Esophagus muscularis mucosa (tissue), 4 donors: Measurements from ENCODE around the gene PTPRT. TPM values are rescaled to one million over a fixed set of nuclear protein-coding genes. Genes with fewer than 3 reads are reported as not detected.

Experiments
- DNase-seq: peaks from one replicate; pipeline ENCODE4 v3.0.0-alpha.2; 2017; ENCODE audit errors: extremely low spot score
- H3K27ac ChIP-seq, 4 donors: fragments of 200-600 bp; sonication (generic); replicated peaks in 1 of 4; 1 replicate in 3 of 4; 2 replicates in 1 of 4; pipeline ENCODE4 v1.5.1; 2016 to 2019; ENCODE audit warnings: mild to moderate bottlenecking in 1 of 4
- H3K27me3 ChIP-seq, 4 donors: fragments of 200-600 bp; sonication (generic); one replicate each; pipeline versions ENCODE4 v1.5.1 to v1.6.0; 2016 to 2019
- H3K36me3 ChIP-seq, 4 donors: fragments of 200-600 bp; sonication (generic); one replicate each; pipeline ENCODE4 v1.5.1; 2016 to 2019
- H3K4me1 ChIP-seq, 4 donors: fragments of 200-600 bp; sonication (generic); one replicate each; pipeline ENCODE4 v1.5.1; 2016 to 2019
- H3K4me3 ChIP-seq, 4 donors: fragments of 200-600 bp; sonication (generic); 1 replicate in 2 of 4; 2 replicates in 2 of 4; pipeline ENCODE4 v1.5.1; 2016 to 2019; ENCODE audit warnings: mild to moderate bottlenecking in 4 of 4, moderate library complexity in 1 of 4
- H3K9me3 ChIP-seq, 4 donors: fragments of 200-600 bp; sonication (generic); 1 replicate in 3 of 4; 2 replicates in 1 of 4; pipeline ENCODE4 v1.5.1; 2016 to 2019
- EP300 ChIP-seq: sonication (generic); formaldehyde crosslinking; IDR thresholded peaks from one replicate; pipeline ENCODE4 v1.6.1; 2017; ENCODE audit warnings: antibody characterized with exemption
- POLR2A ChIP-seq: fragments of 450-650 bp; IDR thresholded peaks from one replicate; pipeline ENCODE4 v1.6.1; 2017; ENCODE audit warnings: antibody characterized with exemption, moderate library complexity, mild to moderate bottlenecking, low read depth
- POLR2AphosphoS5 ChIP-seq, 2 donors: sonication (generic); formaldehyde crosslinking; IDR thresholded peaks; one replicate each; pipeline ENCODE4 v1.6.1; 2017; ENCODE audit warnings: antibody characterized with exemption in 2 of 2
- WGBS: methylation state at CpG from one replicate; pipeline ENCODE4 v1.1.5; 2018; 5-methylcytosine and 5-hydroxymethylcytosine counted together
- intact Hi-C: fragments of 100-400 bp; cut with DNase I; formaldehyde crosslinking; loops from one replicate; pipeline ENCODE4 v1.15.1; 2023
- total RNA-seq, 4 donors: library from RNA; depleted of rRNA; stranded (reverse); fragments of >200 nt; gene quantifications; one replicate each; pipeline versions ENCODE4 v1.1.0 to v1.2.1, GENCODE V29; 2016
- TF ChIP-seq, protein P1 (sequence below), 3 experiments: fragments of 200-600 bp in 2 of 3; fragments of 450-650 bp in 1 of 3; sonication (generic) in 2 of 3; IDR thresholded peaks; one replicate each; pipeline ENCODE4 v1.5.1; 2017 to 2019; ENCODE audit warnings: antibody characterized with exemption in 3 of 3, mild to moderate bottlenecking in 2 of 3, moderate library complexity in 1 of 3

The PTPRT gene
- total RNA-seq, 4 donors from 2014 or later, result 0.06 to 0.39 TPM; not detected in 2

- 84% methylated on average over 5 of the region's 5 CpGs for WGBS
- no peaks in the 10 kb centered on the region for H3K36me3 ChIP-seq
- no peak overlapping the region for H3K27ac ChIP-seq
- no peaks in the 10 kb centered on the region for H3K4me1 ChIP-seq
- DNase-seq, result peak; percentile 77
- H3K4me3 ChIP-seq, result no peak overlapping the region
- no peaks in the 10 kb centered on the region for H3K27me3 ChIP-seq
- H3K9me3 ChIP-seq, result no peaks in the 10 kb centered on the region
- intact Hi-C loops, result no loop called here
- TF ChIP-seq, protein P1, sequence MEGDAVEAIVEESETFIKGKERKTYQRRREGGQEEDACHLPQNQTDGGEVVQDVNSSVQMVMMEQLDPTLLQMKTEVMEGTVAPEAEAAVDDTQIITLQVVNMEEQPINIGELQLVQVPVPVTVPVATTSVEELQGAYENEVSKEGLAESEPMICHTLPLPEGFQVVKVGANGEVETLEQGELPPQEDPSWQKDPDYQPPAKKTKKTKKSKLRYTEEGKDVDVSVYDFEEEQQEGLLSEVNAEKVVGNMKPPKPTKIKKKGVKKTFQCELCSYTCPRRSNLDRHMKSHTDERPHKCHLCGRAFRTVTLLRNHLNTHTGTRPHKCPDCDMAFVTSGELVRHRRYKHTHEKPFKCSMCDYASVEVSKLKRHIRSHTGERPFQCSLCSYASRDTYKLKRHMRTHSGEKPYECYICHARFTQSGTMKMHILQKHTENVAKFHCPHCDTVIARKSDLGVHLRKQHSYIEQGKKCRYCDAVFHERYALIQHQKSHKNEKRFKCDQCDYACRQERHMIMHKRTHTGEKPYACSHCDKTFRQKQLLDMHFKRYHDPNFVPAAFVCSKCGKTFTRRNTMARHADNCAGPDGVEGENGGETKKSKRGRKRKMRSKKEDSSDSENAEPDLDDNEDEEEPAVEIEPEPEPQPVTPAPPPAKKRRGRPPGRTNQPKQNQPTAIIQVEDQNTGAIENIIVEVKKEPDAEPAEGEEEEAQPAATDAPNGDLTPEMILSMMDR (IDR thresholded peaks at IDR 0.05), result no peak
- TF ChIP-seq POLR2AphosphoS5 (IDR thresholded peaks at IDR 0.05), result no peak
These were observed 644.8 kb downstream of the PTPRT start for GRCh38 chr20:42544926-42545325.

DNA sequence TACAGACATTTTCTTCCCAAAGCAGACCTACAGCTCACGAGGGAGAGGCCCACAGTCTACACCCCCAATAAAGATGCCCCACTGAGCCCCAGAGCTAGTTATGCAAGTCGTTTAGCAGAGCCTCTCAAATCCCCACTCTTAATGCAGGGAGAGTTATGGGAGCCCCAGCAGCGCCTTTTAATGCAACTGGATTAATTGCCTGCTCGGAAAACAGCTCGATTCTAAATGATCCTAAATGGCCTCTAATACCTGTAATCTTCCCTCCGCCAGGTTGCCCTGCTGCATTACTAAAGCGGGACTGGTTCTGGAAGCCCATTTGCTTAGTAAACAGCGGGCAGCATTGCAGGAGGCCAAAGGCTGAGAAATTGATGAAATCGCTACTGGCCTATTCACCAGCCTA is 656.9 kb downstream of the PTPRT start:
- no peak for DNase-seq
- TF ChIP-seq, protein P1 (IDR thresholded peaks at IDR 0.05), result no peak
- TF ChIP-seq POLR2A (no peak), POLR2AphosphoS5 (IDR thresholded peaks at IDR 0.05) (no peak), EP300 (no peak)
- intact Hi-C loops, result no loop called here

DNA sequence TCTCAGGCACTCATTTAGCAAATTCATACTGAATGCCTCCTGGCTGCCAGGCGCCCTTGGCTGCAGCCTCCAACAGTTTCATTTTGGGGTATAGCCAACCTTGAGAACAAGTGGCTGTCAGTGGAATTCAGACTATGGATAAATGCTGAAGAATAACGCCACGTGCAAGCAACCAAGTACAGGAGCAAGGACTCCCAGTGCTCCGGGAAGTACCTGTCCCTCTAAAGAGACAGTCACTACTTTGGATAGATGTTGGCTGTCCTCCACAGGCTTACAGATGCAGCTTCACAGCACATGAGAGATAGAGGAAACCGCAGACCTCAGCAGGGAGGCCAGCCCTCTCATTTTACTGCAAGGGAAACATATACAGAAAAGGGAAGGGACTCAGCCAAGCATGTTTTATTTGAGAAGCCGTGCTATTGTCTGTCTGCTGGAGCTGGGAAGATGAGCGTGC is 658.2 kb downstream of the PTPRT start:
- Histone ChIP-seq H3K27me3 (peaks cover 0 to 13% (median 0%) of the 10 kb centered on the region in 4 donors), H3K9me3 (no peaks in the 10 kb centered on the region), H3K36me3 (no peaks in the 10 kb centered on the region), H3K4me1 (no peaks in the 10 kb centered on the region), H3K4me3 (no peak overlapping the region), H3K27ac (no peak overlapping the region)
- DNase-seq, result no peak
- no peak for TF ChIP-seq POLR2AphosphoS5 (IDR thresholded peaks at IDR 0.05)
- intact Hi-C loops, result no loop called here
- 45% methylated on average over 7 of the region's 7 CpGs for WGBS

More for the DNA sequence above, 656.9 kb downstream of the PTPRT start:
- H3K27ac ChIP-seq, result no peak overlapping the region
- H3K4me1 ChIP-seq, result no peaks in the 10 kb centered on the region
- no peaks in the 10 kb centered on the region for H3K36me3 ChIP-seq
- H3K27me3 ChIP-seq, result peaks cover 0 to 13% (median 0%) of the 10 kb centered on the region in 4 donors
- WGBS, result 77% methylated on average over 9 of the region's 9 CpGs
- no peak overlapping the region for H3K4me3 ChIP-seq
- no peaks in the 10 kb centered on the region for H3K9me3 ChIP-seq

GRCh38 chr20:42530855-42531448 is 658.8 kb downstream of the PTPRT start:
- no peaks in the 10 kb centered on the region for H3K4me1 ChIP-seq
- 13% methylated on average over 4 of the region's 4 CpGs for WGBS
- intact Hi-C loops, result no loop called here
- H3K36me3 ChIP-seq, result no peaks in the 10 kb centered on the region
- peaks cover 0 to 13% (median 0%) of the 10 kb centered on the region in 4 donors for H3K27me3 ChIP-seq
- no peaks in the 10 kb centered on the region for H3K9me3 ChIP-seq
- no peak overlapping the region for H3K4me3 ChIP-seq
- DNase-seq, result no peak
- TF ChIP-seq, protein P1 (IDR thresholded peaks at IDR 0.05), result peak; percentile 41 to 58 (median 53)
- TF ChIP-seq POLR2AphosphoS5 (IDR thresholded peaks at IDR 0.05) (no peak), EP300 (no peak)
- no peak overlapping the region for H3K27ac ChIP-seq

GRCh38 chr20:42530191-42530590 is 659.5 kb downstream of the PTPRT start:
- H3K36me3 ChIP-seq, result no peaks in the 10 kb centered on the region
- no peaks in the 10 kb centered on the region for H3K9me3 ChIP-seq
- 93% methylated on average over 4 of the region's 4 CpGs for WGBS
- no peak overlapping the region for H3K4me3 ChIP-seq
- peaks cover 0 to 13% (median 0%) of the 10 kb centered on the region in 4 donors for H3K27me3 ChIP-seq
- no peak for DNase-seq
- no peaks in the 10 kb centered on the region for H3K4me1 ChIP-seq
- TF ChIP-seq, protein P1 (IDR thresholded peaks at IDR 0.05), result no peak
- TF ChIP-seq POLR2AphosphoS5 (IDR thresholded peaks at IDR 0.05), result no peak
- TF ChIP-seq POLR2A, result no peak
- no peak for TF ChIP-seq EP300
- intact Hi-C loops, result no loop called here
- H3K27ac ChIP-seq, result no peak overlapping the region
